ENCODE data around the gene RHBDF1. TPM values are rescaled to one million over a fixed set of nuclear protein-coding genes. Genes with fewer than 3 reads are reported as not detected.

Gene RHBDF1
- total and polyA plus RNA-seq, 2 donors from 2014 or later, result 12.0 to 33.1 TPM

GRCh38 chr16:112153-112840, 39.9 kb upstream of the RHBDF1 start:
- H3K27me3 ChIP-seq (ENCODE audit: control insufficient read depth, insufficient read depth, low read length), result no peaks in the 10 kb centered on the region
- no peak overlapping the region for H3K9ac ChIP-seq (ENCODE audit: low read length in 3 of 3)
- intact Hi-C loops (cut with DNase I), result no loop called here
- no peaks in the 10 kb centered on the region for H3K4me1 ChIP-seq (ENCODE audit: control insufficient read depth in 2 of 3, insufficient read depth in 2 of 3, low read depth in 1 of 3, low read length in 3 of 3)
- H3K9me3 ChIP-seq (ENCODE audit: control insufficient read depth in 2 of 3, insufficient read depth in 1 of 3, low read length in 3 of 3), result no peaks in the 10 kb centered on the region
- H3K4me3 ChIP-seq (ENCODE audit: low read length in 3 of 3), result no peak overlapping the region
- H3K27ac ChIP-seq (ENCODE audit: low read depth in 2 of 2, low read length in 2 of 2), result no peak overlapping the region
- peaks cover 0 to 33% (median 0%) of the 10 kb centered on the region in 3 donors for H3K36me3 ChIP-seq (ENCODE audit: control insufficient read depth in 2 of 3, insufficient read depth in 3 of 3, low read length in 3 of 3)
- DNase-seq, result no peak
- FAIRE-seq, result no peak
- no peak for TF ChIP-seq CTCF (IDR thresholded peaks at IDR 0.05; ENCODE audit: borderline replicate concordance, extremely low read depth, insufficient read depth)

GRCh38 chr16:106623-107324, 34.3 kb upstream of the RHBDF1 start:
- peak; percentile 78 for TF ChIP-seq CTCF (IDR thresholded peaks at IDR 0.05; ENCODE audit: borderline replicate concordance, extremely low read depth, insufficient read depth)
- H3K4me1 ChIP-seq (ENCODE audit: control insufficient read depth in 2 of 3, insufficient read depth in 2 of 3, low read depth in 1 of 3, low read length in 3 of 3), result peaks cover 0 to 11% (median 6%) of the 10 kb centered on the region in 3 donors
- H3K36me3 ChIP-seq (ENCODE audit: control insufficient read depth in 2 of 3, insufficient read depth in 3 of 3, low read length in 3 of 3), result peaks cover 0 to 11% (median 0%) of the 10 kb centered on the region in 3 donors
- intact Hi-C loops (cut with DNase I), result no loop called here
- no peaks in the 10 kb centered on the region for H3K27me3 ChIP-seq (ENCODE audit: control insufficient read depth, insufficient read depth, low read length)
- no peak overlapping the region for H3K9ac ChIP-seq (ENCODE audit: low read length in 3 of 3)
- no peak overlapping the region for H3K4me3 ChIP-seq (ENCODE audit: low read length in 3 of 3)
- FAIRE-seq (peak; percentile 3), DNase-seq (peak in 3 of 5 donors; percentile 68 to 91 (median 83))
- H3K9me3 ChIP-seq (ENCODE audit: control insufficient read depth in 2 of 3, insufficient read depth in 1 of 3, low read length in 3 of 3), result no peaks in the 10 kb centered on the region
- no peak overlapping the region for H3K27ac ChIP-seq (ENCODE audit: low read depth in 2 of 2, low read length in 2 of 2)

DNA sequence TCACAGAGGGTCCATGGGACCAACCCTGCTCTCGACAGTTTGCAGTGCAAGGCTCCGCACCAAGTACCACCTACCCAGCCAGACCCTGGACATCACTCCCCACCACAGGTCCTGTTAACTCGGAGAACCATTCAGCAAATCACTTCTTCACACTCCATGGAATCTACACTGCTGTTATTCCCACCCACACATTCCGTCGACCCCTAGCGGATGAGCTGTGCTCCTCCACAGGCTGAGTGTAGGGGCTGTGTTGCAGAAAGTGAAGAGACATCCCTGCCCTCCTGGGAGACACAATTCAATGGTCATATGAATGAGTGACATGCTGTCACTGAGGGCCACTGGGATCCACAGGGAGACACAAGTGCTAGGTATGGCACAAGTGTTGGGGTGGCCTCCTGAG, 33.1 kb upstream of the RHBDF1 start:
- Histone ChIP-seq H3K9ac (ENCODE audit: low read length in 3 of 3) (no peak overlapping the region), H3K27ac (ENCODE audit: low read depth in 2 of 2, low read length in 2 of 2) (no peak overlapping the region), H3K27me3 (ENCODE audit: control insufficient read depth, insufficient read depth, low read length) (no peaks in the 10 kb centered on the region), H3K9me3 (ENCODE audit: control insufficient read depth in 2 of 3, insufficient read depth in 1 of 3, low read length in 3 of 3) (no peaks in the 10 kb centered on the region), H3K4me3 (ENCODE audit: low read length in 3 of 3) (no peak overlapping the region), H3K4me1 (ENCODE audit: control insufficient read depth in 2 of 3, insufficient read depth in 2 of 3, low read depth in 1 of 3, low read length in 3 of 3) (peaks cover 0 to 18% (median 9%) of the 10 kb centered on the region in 3 donors), H3K36me3 (ENCODE audit: control insufficient read depth in 2 of 3, insufficient read depth in 3 of 3, low read length in 3 of 3) (peaks cover 0 to 7% (median 0%) of the 10 kb centered on the region in 3 donors)
- FAIRE-seq, result no peak
- DNase-seq, result no peak
- intact Hi-C loops (cut with DNase I), result no loop called here
- TF ChIP-seq CTCF (IDR thresholded peaks at IDR 0.05; ENCODE audit: borderline replicate concordance, extremely low read depth, insufficient read depth), result no peak

Data from kidney (tissue), 14 donors.